ENCODE results near the gene UBAP2. TPM values are rescaled to one million over a fixed set of nuclear protein-coding genes. Genes with fewer than 3 reads are reported as not detected.

UBAP2 gene
- polyA plus RNA-seq, result 7.0 and 10.3 TPM in 2 replicates

GRCh38 chr9:34048727-34049629, at the start of gene UBAP2:
TSS of gene UBAP2 (minus strand) at chr9:34048887. CDS start at chr9:34017148, 31,739 bp downstream.

Other genes starting within 250 kb of the UBAP2 start
- gene UBE2R2, start 231.7 kb downstream of the UBAP2 start, polyA plus RNA-seq, result 19.7 and 24.6 TPM in 2 replicates
- 2.5 and 5.9 TPM in 2 replicates for gene DCAF12, start 77.8 kb upstream of the UBAP2 start, polyA plus RNA-seq
- 12.3 and 19.3 TPM in 2 replicates for gene UBAP1, start 130.2 kb upstream of the UBAP2 start, polyA plus RNA-seq

Data from Purkinje cell (primary cell).